Immature natural killer cell (primary cell): ENCODE measurements around the gene ACADSB. TPM values are rescaled to one million over a fixed set of nuclear protein-coding genes. Genes with fewer than 3 reads are reported as not detected.

Experiments
- DNase-seq, 3 donors: peaks; one replicate each; pipeline ENCODE4 v3.0.0; 2022; ENCODE audit warnings: mixed read lengths in 1 of 3
- H3K27ac Mint-ChIP-seq, 6 donors: one replicate each; pipeline ENCODE4 v1.8.0; 2020; ENCODE audit warnings: mixed read lengths in 6 of 6, mild to moderate bottlenecking in 5 of 6, inconsistent platforms in 4 of 6, moderate library complexity in 3 of 6
- H3K27me3 Mint-ChIP-seq, 3 donors: one replicate each; pipeline ENCODE4 v1.8.0; 2020 to 2021; ENCODE audit warnings: low read depth in 3 of 3, mild to moderate bottlenecking in 3 of 3, mixed read lengths in 3 of 3, moderate library complexity in 3 of 3, inconsistent platforms in 1 of 3
- H3K36me3 Mint-ChIP-seq, 3 donors: one replicate each; pipeline ENCODE4 v1.8.0; 2020; ENCODE audit warnings: mixed read lengths in 3 of 3, inconsistent platforms in 2 of 3, mild to moderate bottlenecking in 2 of 3
- H3K4me1 Mint-ChIP-seq, 2 donors: one replicate each; pipeline ENCODE4 v1.8.0; 2020; ENCODE audit warnings: inconsistent platforms in 2 of 2, mild to moderate bottlenecking in 2 of 2, mixed read lengths in 2 of 2, moderate library complexity in 1 of 2
- H3K4me3 Mint-ChIP-seq, 5 donors: one replicate each; pipeline ENCODE4 v1.8.0; 2020; ENCODE audit warnings: mild to moderate bottlenecking in 5 of 5, mixed read lengths in 5 of 5, inconsistent platforms in 3 of 5, moderate library complexity in 3 of 5
- H3K9me3 Mint-ChIP-seq, 6 donors: one replicate each; pipeline ENCODE4 v1.8.0; 2020; ENCODE audit warnings: mild to moderate bottlenecking in 6 of 6, mixed read lengths in 6 of 6, inconsistent platforms in 4 of 6, moderate library complexity in 3 of 6
- polyA plus RNA-seq, 3 donors: library from polyadenylated mRNA; unstranded; fragments of 300-500 nt; fragmentation: Illumina TruSeq; gene quantifications; one replicate each; pipeline ENCODE4 v1.2.3, GENCODE V29; 2021

The ACADSB gene
- 10 to 100 TPM; 22.7 to 41.7 (median 30.1) TPM for polyA plus RNA-seq

DNA sequence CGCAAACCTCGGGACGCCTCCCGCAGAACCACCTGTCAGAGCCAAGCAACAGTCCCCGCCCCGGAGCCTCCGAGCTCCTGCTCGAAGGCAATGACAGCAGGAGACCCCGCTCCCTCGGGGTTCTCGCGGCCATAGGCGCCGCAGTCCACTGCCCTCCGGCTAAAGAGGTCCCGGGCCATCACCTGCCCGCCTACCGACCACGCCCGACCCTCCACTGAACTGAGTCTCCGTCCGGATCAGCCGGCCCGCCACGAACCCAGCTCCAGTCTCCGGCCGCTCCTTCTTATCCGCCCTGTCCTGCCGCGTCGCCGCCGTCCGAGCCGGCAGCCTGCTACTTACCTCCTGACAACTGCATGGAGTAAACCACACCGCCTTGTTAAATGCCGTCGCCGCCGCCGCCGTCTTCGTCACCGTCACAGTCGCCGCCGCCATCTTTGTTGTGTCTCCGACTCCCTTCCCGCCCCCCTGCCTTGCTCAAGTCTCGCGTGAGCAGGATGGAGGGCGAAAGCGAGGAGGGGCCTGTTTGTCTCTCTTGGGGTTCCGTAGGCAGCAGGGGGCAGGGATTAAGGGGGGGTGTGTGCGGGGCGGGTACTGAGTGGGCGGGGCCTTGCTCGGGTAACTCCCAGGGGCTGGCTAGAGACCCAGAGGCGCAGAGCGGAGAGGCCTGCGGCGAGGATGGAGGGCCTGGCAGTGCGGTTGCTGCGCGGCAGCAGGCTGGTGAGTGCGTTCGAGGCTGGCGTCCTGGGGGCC is at the start of gene ACADSB, which contains the start of gene IKZF5:
Gene ACADSB (plus strand): TSS at position 652 of the 750 bp plus-strand sequence. CDS start 24 bp downstream, at position 676.
Gene IKZF5 (minus strand): TSS at position 441 of the 750 bp plus-strand sequence. CDS start 10,170 bp downstream, outside the sequence.
- Mint-ChIP-seq H3K4me1 (peaks cover 49 to 63% of the 10 kb centered on the region in 2 donors), H3K27me3 (peaks cover 4 to 6% (median 6%) of the 10 kb centered on the region in 3 donors), H3K9me3 (no peaks in the 10 kb centered on the region)

DNA sequence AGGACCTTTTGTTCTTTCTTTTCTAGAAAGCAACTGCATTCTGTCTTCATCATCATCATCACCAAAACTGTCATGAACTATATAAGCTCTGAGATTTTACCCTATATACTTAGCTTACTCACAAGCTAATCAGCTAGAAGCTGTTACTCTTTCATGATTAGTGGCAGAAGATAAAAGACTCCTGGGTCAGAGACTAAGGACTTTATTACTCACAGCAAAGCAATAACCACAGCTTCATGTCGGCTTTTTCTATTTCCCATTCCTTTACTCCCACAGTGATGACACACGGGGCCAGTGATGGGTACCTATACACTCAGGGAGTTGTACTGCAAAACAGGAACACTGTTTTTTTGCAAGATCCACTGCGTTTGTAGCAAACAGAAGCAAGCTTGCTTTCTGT is 46.4 kb upstream of the ACADSB start:
- peaks cover 8 to 16% (median 16%) of the 10 kb centered on the region in 3 donors for H3K36me3 Mint-ChIP-seq
- DNase-seq, result no peak
- H3K4me1 Mint-ChIP-seq, result no peaks in the 10 kb centered on the region
- no peak overlapping the region for H3K4me3 Mint-ChIP-seq
- H3K27ac Mint-ChIP-seq, result no peak overlapping the region
- H3K27me3 Mint-ChIP-seq, result peaks cover 2 to 40% (median 3%) of the 10 kb centered on the region in 3 donors
- H3K9me3 Mint-ChIP-seq, result peaks cover 7 to 28% (median 17%) of the 10 kb centered on the region in 6 donors

More for the DNA sequence above, at the start of gene ACADSB, which contains the start of gene IKZF5:
- H3K27ac Mint-ChIP-seq, result peak within 1 kb of the TSS; percentile 95 to 100 (median 98)
- peak within 1 kb of the TSS; percentile 93 to 99 (median 98) for H3K4me3 Mint-ChIP-seq
- peak; percentile 95 to 97 (median 96) for DNase-seq
- peaks cover 3 to 7% (median 3%) of the 10 kb centered on the region in 3 donors for H3K36me3 Mint-ChIP-seq

DNA sequence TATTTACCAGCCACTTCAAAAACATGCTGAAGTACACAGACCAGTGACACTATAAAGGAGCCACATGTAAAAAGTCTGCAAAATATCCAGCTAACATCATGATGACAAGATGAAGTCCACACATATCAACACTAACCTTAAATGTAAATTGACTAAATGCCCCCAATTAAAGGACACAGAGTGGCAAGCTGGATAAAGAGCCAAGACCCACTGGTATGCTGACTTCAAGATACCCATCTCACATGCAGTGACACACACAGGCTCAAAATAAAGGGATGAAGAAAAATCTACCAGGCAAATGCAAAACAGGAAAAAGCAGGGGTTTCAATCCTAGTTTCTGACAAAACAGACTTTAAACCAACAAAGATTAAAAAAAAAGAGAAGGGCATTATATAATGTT is 41.9 kb upstream of the ACADSB start:
- no peak overlapping the region for H3K4me3 Mint-ChIP-seq
- no peaks in the 10 kb centered on the region for H3K4me1 Mint-ChIP-seq
- peaks cover 10 to 32% (median 23%) of the 10 kb centered on the region in 6 donors for H3K9me3 Mint-ChIP-seq
- H3K27ac Mint-ChIP-seq, result no peak overlapping the region
- no peak for DNase-seq
- H3K27me3 Mint-ChIP-seq, result peaks cover 2 to 35% (median 5%) of the 10 kb centered on the region in 3 donors
- H3K36me3 Mint-ChIP-seq, result peaks cover 8 to 19% (median 16%) of the 10 kb centered on the region in 3 donors

DNA sequence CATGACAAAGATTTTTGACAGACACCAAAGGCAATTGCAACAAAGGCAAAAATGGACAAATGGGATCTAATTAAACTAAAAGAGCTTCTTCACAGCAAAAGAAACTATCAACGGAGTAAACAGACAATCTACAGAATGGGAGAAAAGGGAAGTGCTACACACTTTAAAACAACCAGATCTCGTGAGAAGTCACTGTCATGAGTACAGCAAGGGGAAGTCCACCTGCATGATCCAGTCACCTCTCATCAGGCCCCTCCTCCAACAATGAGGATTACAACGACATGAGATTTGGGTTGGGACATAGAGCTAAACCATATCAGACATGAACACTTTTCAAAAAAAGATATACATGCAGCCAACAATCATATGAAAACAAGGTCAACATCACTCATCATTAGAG is 40.1 kb upstream of the ACADSB start:
- peaks cover 10 to 32% (median 23%) of the 10 kb centered on the region in 6 donors for H3K9me3 Mint-ChIP-seq
- no peaks in the 10 kb centered on the region for H3K4me1 Mint-ChIP-seq
- H3K27ac Mint-ChIP-seq, result no peak overlapping the region
- H3K36me3 Mint-ChIP-seq, result peaks cover 8 to 16% (median 12%) of the 10 kb centered on the region in 3 donors
- no peak overlapping the region for H3K4me3 Mint-ChIP-seq
- H3K27me3 Mint-ChIP-seq, result peaks cover 2 to 29% (median 8%) of the 10 kb centered on the region in 3 donors
- no peak for DNase-seq

GRCh38 chr10:122974023-122974422 is 34.8 kb upstream of the ACADSB start:
- peaks cover 0 to 4% of the 10 kb centered on the region in 2 donors for H3K4me1 Mint-ChIP-seq
- H3K27me3 Mint-ChIP-seq, result peaks cover 2 to 8% (median 5%) of the 10 kb centered on the region in 3 donors
- H3K36me3 Mint-ChIP-seq, result no peaks in the 10 kb centered on the region
- no peak for DNase-seq
- peaks cover 0 to under 1% (median 0%) of the 10 kb centered on the region in 6 donors for H3K9me3 Mint-ChIP-seq
- H3K4me3 Mint-ChIP-seq, result no peak overlapping the region
- no peak overlapping the region for H3K27ac Mint-ChIP-seq

GRCh38 chr10:122974543-122975064 is 34.2 kb upstream of the ACADSB start:
- no peaks in the 10 kb centered on the region for H3K9me3 Mint-ChIP-seq
- H3K27me3 Mint-ChIP-seq, result peaks cover 2 to 8% (median 5%) of the 10 kb centered on the region in 3 donors
- H3K27ac Mint-ChIP-seq, result no peak overlapping the region
- H3K36me3 Mint-ChIP-seq, result no peaks in the 10 kb centered on the region
- DNase-seq, result no peak
- H3K4me1 Mint-ChIP-seq, result peaks cover 0 to 6% of the 10 kb centered on the region in 2 donors
- H3K4me3 Mint-ChIP-seq, result no peak overlapping the region

DNA sequence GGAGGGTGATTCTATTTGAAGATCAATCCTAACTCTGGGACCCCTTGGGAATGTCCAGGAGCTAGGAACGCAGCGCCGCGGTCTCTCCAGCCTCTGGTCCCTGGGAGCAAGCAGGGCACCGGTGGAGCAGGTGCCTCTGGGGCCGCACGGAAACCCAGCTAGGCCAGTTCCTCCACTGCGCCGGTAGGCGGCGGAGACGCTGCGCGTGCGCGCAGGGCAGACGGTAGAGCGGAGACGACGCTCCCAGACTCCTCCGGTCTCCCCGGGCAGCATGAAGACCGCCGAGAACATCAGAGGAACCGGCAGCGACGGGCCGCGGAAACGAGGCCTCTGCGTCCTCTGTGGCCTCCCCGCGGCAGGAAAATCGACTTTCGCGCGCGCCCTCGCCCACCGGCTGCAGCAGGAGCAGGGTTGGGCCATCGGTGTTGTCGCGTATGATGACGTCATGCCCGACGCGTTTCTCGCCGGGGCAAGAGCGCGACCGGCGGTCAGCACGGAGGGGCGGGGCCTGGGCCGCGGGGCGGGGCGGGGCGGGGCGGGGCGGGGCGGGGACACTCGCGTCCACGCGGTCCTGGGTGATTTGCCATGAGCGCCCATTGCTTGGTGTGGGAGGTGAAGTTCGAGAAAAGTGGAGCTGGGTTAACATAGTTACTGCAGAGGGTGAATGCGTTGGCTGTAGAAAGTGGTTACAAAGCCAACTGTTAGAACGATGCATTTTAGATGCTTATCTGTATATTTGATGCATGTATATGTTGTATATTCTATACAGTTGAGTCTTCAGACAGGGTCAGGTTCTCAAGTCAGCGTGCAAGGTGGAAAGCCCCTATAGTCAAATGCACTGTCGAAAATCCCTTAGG is 28.4 kb upstream of the ACADSB start, which contains the start of gene PSTK:
Gene PSTK (plus strand): TSS at position 193 of the 857 bp plus-strand sequence. CDS start 79 bp downstream, at position 272.
- DNase-seq, result peak; percentile 92 to 94 (median 94)

GRCh38 chr10:122981066-122981464 is 27.7 kb upstream of the ACADSB start:
- DNase-seq, result no peak
- Mint-ChIP-seq H3K4me3 (peak overlapping the region; percentile 88 to 93 (median 91)), H3K27me3 (peaks cover 9 to 21% (median 10%) of the 10 kb centered on the region in 3 donors), H3K9me3 (no peaks in the 10 kb centered on the region), H3K36me3 (peaks cover 4 to 6% (median 6%) of the 10 kb centered on the region in 3 donors), H3K27ac (peak overlapping the region; percentile 30 to 98 (median 92)), H3K4me1 (peaks cover 16 to 28% of the 10 kb centered on the region in 2 donors)

More for the DNA sequence above, 28.4 kb upstream of the ACADSB start, which contains the start of gene PSTK:
- Mint-ChIP-seq H3K27me3 (peaks cover 9 to 19% (median 10%) of the 10 kb centered on the region in 3 donors), H3K9me3 (no peaks in the 10 kb centered on the region), H3K4me1 (peaks cover 16 to 28% of the 10 kb centered on the region in 2 donors), H3K4me3 (peak within 1 kb of the TSS; percentile 88 to 93 (median 91)), H3K27ac (peak within 1 kb of the TSS; percentile 92 to 98 (median 94)), H3K36me3 (peaks cover 4 to 6% (median 5%) of the 10 kb centered on the region in 3 donors)

GRCh38 chr10:122983898-122984297 is 24.9 kb upstream of the ACADSB start:
- no peak for DNase-seq
- Mint-ChIP-seq H3K4me3 (no peak overlapping the region), H3K9me3 (no peaks in the 10 kb centered on the region), H3K4me1 (peaks cover 16 to 24% of the 10 kb centered on the region in 2 donors), H3K27me3 (peaks cover 9 to 17% (median 10%) of the 10 kb centered on the region in 3 donors), H3K27ac (no peak overlapping the region), H3K36me3 (peaks cover 4 to 11% (median 10%) of the 10 kb centered on the region in 3 donors)

- Mint-ChIP-seq H3K27me3 (peaks cover 9 to 17% (median 10%) of the 10 kb centered on the region in 3 donors), H3K27ac (no peak overlapping the region), H3K4me1 (peaks cover 16 to 22% of the 10 kb centered on the region in 2 donors), H3K36me3 (peaks cover 4 to 11% (median 10%) of the 10 kb centered on the region in 3 donors), H3K4me3 (no peak overlapping the region), H3K9me3 (no peaks in the 10 kb centered on the region)
- DNase-seq, result no peak
Measured at GRCh38 chr10:122984708-122985107, 24.1 kb upstream of the ACADSB start.

DNA sequence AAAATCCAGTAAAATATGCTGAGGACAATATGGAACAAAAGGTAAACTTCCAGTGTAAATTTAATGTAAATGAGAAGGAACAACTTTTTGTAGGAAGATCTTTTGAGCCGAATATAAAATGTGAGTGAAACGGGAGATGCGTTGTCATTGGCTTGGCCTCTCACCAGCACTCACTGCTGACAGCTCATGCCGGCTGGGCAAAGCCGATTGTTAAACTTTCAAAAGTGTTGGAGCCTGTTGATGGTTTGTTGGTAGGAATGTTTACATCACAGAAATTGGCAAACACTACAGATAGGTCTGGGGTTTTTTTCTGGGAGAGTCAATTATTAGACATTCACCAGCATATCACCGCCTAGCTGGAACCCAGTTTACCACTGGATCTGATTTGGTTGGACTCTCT is 22.5 kb upstream of the ACADSB start:
- Mint-ChIP-seq H3K9me3 (no peaks in the 10 kb centered on the region), H3K27ac (no peak overlapping the region), H3K4me1 (peaks cover 2 to 7% of the 10 kb centered on the region in 2 donors), H3K27me3 (peaks cover 0 to 2% (median 1%) of the 10 kb centered on the region in 3 donors), H3K4me3 (no peak overlapping the region), H3K36me3 (peaks cover 4 to 14% (median 10%) of the 10 kb centered on the region in 3 donors)
- no peak for DNase-seq

GRCh38 chr10:122988501-122988900 is 20.3 kb upstream of the ACADSB start:
- Mint-ChIP-seq H3K36me3 (peaks cover 4 to 17% (median 10%) of the 10 kb centered on the region in 3 donors), H3K27me3 (peaks cover 0 to 2% (median 0%) of the 10 kb centered on the region in 3 donors), H3K27ac (no peak overlapping the region), H3K4me3 (no peak overlapping the region), H3K9me3 (no peaks in the 10 kb centered on the region), H3K4me1 (no peaks in the 10 kb centered on the region)
- no peak for DNase-seq

GRCh38 chr10:122990278-122990677 is 18.5 kb upstream of the ACADSB start:
- no peak for DNase-seq
- Mint-ChIP-seq H3K9me3 (no peaks in the 10 kb centered on the region), H3K4me1 (no peaks in the 10 kb centered on the region), H3K27me3 (peaks cover 0 to 2% (median 0%) of the 10 kb centered on the region in 3 donors), H3K27ac (peak overlapping the region in 3 of 6 donors; percentile 25 to 72 (median 69)), H3K4me3 (no peak overlapping the region), H3K36me3 (peaks cover 5 to 24% (median 6%) of the 10 kb centered on the region in 3 donors)
